Activated T-helper 17 cell treated with anti-CD3 and anti-CD28 coated beads, Interleukin-2, amount 50 U/mL, for 72 hours (primary cell): ENCODE measurements around the gene ZNF407. TPM values are rescaled to one million over a fixed set of nuclear protein-coding genes. Genes with fewer than 3 reads are reported as not detected.
A peak's percentile ranks its signal among the peaks of the same experiment; 100 is the strongest.

Experiments used
- ATAC-seq: fragments of 150-1000 bp; cut with Tn5 transposase; replicated peaks from 2 replicates; pipeline ENCODE4 v1.10.0; 2021; ENCODE audit warnings: mild to moderate bottlenecking, moderate library complexity
- H3K27ac Mint-ChIP-seq: one replicate; pipeline ENCODE4 v1.8.0; 2022; ENCODE audit warnings: mixed read lengths
- H3K27me3 Mint-ChIP-seq: one replicate; pipeline ENCODE4 v1.8.0; 2022; ENCODE audit warnings: mixed read lengths
- H3K36me3 Mint-ChIP-seq: one replicate; pipeline ENCODE4 v1.8.0; 2022; ENCODE audit warnings: low read depth, mild to moderate bottlenecking, mixed read lengths
- H3K4me1 Mint-ChIP-seq: one replicate; pipeline ENCODE4 v1.8.0; 2022; ENCODE audit warnings: mixed read lengths
- H3K4me3 Mint-ChIP-seq: one replicate; pipeline ENCODE4 v1.8.0; 2022; ENCODE audit warnings: mild to moderate bottlenecking, mixed read lengths
- H3K9me3 Mint-ChIP-seq: one replicate; pipeline ENCODE4 v1.8.0; 2022; ENCODE audit warnings: mixed read lengths
- total RNA-seq, 2 donors: library from RNA; stranded (reverse); gene quantifications; one replicate each; pipeline ENCODE4 v1.2.3, GENCODE V29; 2022

ZNF407 gene
- total RNA-seq, 2 donors from 2014 or later, result 17.9 to 22.5 TPM

DNA sequence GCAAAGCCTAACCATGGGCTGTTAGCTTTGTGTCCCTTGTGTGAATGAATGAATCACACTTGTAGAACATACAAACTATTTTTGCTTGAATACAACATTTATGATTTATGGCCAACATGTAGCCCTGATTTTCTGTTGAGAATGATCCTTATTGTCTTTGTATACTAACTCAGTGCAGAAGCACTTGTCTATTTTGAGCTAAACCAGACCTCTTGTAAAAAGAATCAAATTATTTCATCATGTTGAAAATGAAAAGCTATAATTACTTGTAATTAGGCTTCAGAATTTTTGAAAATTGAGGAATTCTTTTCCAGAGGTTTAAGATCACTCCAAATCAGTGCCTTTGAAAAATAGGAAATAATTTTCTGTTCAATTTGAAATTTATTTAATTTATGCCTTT is 85.9 kb downstream of the ZNF407 start:
- Mint-ChIP-seq H3K9me3 (no peaks in the 10 kb centered on the region), H3K27me3 (no peaks in the 10 kb centered on the region), H3K27ac (no peak overlapping the region), H3K4me3 (no peak overlapping the region), H3K36me3 (peaks cover 39% of the 10 kb centered on the region), H3K4me1 (peaks cover 16% of the 10 kb centered on the region)
- ATAC-seq, result no peak

DNA sequence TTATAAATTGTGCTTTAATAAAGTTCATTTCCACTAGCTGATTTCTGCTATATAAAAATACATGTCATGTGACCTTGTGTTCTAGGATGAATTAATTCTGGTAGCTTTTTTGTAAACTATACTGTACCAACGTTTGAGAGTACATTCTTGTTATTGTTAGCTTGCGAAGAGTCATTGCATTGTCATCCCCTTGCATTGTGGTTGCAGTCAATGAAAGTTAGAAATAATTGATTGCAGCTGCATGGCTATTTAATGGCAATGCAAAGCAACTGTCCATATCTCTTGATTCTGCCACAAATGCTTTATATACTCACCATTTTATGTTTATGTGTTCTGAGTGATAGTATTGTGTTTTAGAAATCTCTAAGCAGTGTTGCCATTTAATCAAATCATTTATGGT is 91.6 kb downstream of the ZNF407 start:
- Mint-ChIP-seq H3K9me3 (no peaks in the 10 kb centered on the region), H3K27ac (no peak overlapping the region), H3K36me3 (peaks cover 35% of the 10 kb centered on the region), H3K4me1 (peaks cover 11% of the 10 kb centered on the region), H3K27me3 (no peaks in the 10 kb centered on the region), H3K4me3 (no peak overlapping the region)
- ATAC-seq, result no peak

DNA sequence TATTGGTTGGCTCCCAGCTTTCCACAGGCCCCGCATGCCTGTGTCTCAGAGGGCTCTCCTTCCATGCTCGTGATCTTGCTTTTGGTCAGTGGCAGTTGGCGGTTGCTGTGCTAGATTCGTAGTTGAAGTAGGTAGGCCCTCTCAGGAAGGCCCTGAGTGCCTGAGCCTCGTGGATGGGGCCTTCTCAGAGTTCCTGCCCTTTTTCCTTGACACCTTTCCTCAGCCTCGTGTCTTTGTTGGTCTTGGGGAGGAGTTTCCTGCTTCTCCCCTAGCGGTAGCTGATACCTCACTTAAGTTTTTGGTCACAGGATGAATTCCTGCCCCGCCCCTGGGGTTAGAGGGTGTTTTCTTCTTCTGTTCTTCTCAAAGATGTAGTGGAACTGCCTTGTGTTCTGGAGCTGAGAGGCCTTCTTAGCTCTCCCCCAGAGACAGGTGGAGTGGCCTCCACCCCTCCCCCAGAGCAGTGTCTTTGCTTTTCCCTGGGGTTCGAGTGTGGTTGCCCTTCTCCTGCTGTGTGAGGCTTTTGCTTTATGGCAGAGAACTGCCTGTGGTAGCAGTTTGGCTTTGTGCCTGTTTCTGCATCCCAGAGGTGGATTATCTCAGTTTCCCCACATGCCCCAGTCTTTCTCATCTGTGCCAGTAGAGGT is 94.8 kb downstream of the ZNF407 start:
- ATAC-seq, result no peak
- H3K27me3 Mint-ChIP-seq, result no peaks in the 10 kb centered on the region
- no peaks in the 10 kb centered on the region for H3K9me3 Mint-ChIP-seq
- peaks cover 11% of the 10 kb centered on the region for H3K4me1 Mint-ChIP-seq
- peaks cover 15% of the 10 kb centered on the region for H3K36me3 Mint-ChIP-seq
- H3K4me3 Mint-ChIP-seq, result no peak overlapping the region
- peak overlapping the region; percentile 17 for H3K27ac Mint-ChIP-seq

DNA sequence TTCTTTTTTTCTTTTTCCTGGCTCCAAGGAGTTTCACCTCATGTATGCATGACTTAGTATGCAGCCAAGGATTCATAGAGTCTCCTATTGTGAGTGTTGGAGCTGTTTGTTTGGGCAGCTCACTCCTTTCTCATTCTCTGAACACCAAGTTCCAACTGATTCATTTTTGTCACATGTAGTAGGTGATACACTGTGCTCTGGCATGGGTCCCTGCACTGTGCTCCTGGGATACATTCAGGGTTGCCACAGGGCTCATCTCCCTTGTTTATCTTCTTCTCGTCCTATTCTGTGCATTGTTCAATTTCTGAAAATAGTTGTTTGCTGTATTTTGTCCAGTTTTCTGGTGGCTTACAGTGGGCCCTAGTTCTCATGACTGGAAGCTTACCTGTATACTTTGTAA is 96.8 kb downstream of the ZNF407 start:
- Mint-ChIP-seq H3K9me3 (no peaks in the 10 kb centered on the region), H3K4me3 (no peak overlapping the region), H3K4me1 (peaks cover 11% of the 10 kb centered on the region), H3K36me3 (peaks cover 10% of the 10 kb centered on the region), H3K27ac (no peak overlapping the region), H3K27me3 (no peaks in the 10 kb centered on the region)
- no peak for ATAC-seq

DNA sequence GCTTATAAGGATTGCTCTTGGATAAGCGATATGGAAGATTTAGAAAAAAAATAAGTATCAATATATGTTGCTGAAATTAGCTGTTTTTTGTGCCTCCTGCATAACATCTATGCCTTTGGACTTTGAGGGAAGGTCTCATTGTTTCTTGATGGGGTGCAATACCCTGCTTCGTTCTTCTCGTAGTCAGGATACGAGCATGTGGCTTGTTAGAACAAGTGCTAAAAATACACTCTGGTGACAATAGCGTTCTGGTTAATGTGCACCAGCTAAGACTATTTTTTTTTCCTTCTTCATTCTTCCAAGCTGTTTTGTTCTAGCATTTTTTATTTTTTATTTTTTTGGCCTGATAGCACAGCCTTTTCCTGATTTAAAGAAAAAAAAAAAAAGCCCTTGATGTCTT is 97.5 kb downstream of the ZNF407 start:
- no peaks in the 10 kb centered on the region for H3K27me3 Mint-ChIP-seq

DNA sequence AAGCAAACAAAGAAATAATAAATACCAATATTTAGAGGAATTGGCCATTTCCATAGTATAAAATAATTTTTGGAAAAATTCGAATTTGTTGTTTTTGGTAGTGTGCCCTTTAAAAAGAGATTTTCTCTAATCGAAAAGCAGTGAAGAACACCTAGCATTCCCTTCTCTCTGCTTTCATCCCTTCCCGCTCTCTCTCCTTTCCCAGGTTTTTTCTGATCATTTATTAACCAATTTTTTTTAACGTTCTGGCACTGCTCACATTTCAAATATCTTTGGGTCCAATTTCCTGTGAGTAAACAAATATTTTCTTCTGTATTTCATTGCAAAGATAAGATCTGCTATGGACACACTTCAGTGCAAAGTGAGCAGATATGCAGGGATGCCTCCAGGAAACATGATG is 101.2 kb downstream of the ZNF407 start:
- no peaks in the 10 kb centered on the region for H3K4me1 Mint-ChIP-seq
- peak overlapping the region; percentile 57 for H3K27ac Mint-ChIP-seq

More for the DNA sequence above, 97.5 kb downstream of the ZNF407 start:
- no peak overlapping the region for H3K27ac Mint-ChIP-seq
- peaks cover 11% of the 10 kb centered on the region for H3K4me1 Mint-ChIP-seq
- H3K4me3 Mint-ChIP-seq, result no peak overlapping the region
- no peaks in the 10 kb centered on the region for H3K9me3 Mint-ChIP-seq
- ATAC-seq, result no peak
- H3K36me3 Mint-ChIP-seq, result peaks cover 10% of the 10 kb centered on the region

DNA sequence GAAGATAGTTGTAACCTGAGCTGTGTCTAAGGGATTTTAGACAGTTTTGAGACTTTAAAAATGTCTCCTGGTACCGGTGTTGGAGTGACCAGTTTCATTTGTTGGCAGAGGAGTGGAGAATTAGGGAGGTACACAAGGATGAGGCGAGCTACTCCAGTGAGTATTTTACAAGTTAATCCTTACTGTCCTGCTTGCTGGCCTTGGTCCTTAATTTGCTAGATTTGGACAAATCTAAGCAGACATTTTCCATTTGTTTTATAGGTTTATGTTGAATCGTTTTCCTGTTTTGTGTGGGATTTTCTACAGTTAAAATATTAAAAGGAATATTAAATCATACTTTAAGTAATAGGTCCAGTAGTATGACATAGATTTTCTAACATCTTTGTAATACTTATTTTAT is 101.8 kb downstream of the ZNF407 start:
- Mint-ChIP-seq H3K27me3 (no peaks in the 10 kb centered on the region), H3K27ac (peak overlapping the region; percentile 57), H3K4me1 (no peaks in the 10 kb centered on the region), H3K9me3 (no peaks in the 10 kb centered on the region), H3K4me3 (no peak overlapping the region), H3K36me3 (peaks cover 9% of the 10 kb centered on the region)
- no peak for ATAC-seq

More for the DNA sequence above, 101.2 kb downstream of the ZNF407 start:
- Mint-ChIP-seq H3K4me3 (no peak overlapping the region), H3K36me3 (peaks cover 10% of the 10 kb centered on the region), H3K27me3 (no peaks in the 10 kb centered on the region), H3K9me3 (no peaks in the 10 kb centered on the region)
- no peak for ATAC-seq

DNA sequence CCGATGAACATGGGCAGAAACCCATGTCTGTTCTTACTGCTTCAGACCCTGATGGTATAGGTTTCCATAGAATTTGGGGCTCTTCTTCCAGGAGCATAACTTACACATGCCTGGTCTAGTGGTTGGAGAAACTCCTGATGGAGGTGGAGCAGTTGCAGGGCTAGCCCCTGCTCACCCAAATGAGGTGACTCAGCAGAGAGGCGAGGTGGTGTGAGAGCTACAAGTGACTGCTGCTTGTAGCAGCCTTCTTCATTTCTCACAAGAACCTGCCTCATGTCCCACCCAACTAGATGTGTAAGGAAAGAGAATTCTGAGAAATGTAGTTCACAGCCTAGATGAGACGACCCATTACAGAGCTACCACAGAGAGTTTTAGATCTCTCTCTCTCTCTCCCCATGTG is 105.3 kb downstream of the ZNF407 start:
- Mint-ChIP-seq H3K4me3 (no peak overlapping the region), H3K36me3 (peaks cover 15% of the 10 kb centered on the region), H3K27ac (no peak overlapping the region), H3K4me1 (no peaks in the 10 kb centered on the region), H3K27me3 (no peaks in the 10 kb centered on the region), H3K9me3 (no peaks in the 10 kb centered on the region)
- no peak for ATAC-seq

DNA sequence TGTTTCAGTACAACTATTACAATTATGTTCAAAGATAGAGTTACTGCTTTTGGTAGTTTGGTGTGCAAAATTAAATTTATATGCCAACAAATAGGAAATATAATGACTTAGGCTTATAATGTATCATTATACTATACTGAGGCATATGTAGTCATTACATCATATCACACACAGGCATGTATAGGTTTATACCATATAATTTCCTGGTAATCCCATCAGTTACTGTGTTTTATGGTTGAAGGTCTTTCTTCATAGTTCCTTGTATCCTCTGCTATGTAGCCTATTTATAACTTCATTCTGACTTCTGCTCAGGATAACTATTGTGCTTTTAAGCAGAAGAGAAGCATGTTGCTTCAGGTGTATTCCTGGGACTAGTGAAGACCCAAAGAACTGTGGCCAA is 110.5 kb downstream of the ZNF407 start:
- no peak for ATAC-seq
- no peak overlapping the region for H3K27ac Mint-ChIP-seq
- peaks cover 10% of the 10 kb centered on the region for H3K36me3 Mint-ChIP-seq
- H3K9me3 Mint-ChIP-seq, result no peaks in the 10 kb centered on the region
- H3K4me1 Mint-ChIP-seq, result no peaks in the 10 kb centered on the region
- no peak overlapping the region for H3K4me3 Mint-ChIP-seq
- no peaks in the 10 kb centered on the region for H3K27me3 Mint-ChIP-seq

DNA sequence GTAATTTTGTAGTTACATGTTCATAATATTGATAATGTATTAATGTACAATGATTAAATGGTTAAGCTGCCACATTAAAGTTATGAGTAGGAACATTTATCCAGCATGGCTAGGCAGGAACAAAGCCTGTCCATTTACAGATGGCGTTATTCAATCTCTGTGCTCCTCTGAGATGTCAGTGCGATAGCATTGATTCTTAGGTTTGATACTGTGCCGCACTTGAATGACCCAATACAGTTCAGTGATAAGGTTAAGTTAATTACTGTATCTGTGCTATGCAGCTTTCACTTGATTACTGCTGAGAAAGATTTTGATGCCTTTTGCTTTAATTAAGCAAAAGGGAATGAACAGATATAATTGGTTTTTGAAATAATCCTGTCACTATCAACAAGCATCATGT is 111.8 kb downstream of the ZNF407 start:
- Mint-ChIP-seq H3K4me3 (no peak overlapping the region), H3K27me3 (no peaks in the 10 kb centered on the region), H3K4me1 (no peaks in the 10 kb centered on the region), H3K9me3 (no peaks in the 10 kb centered on the region), H3K36me3 (peaks cover 5% of the 10 kb centered on the region), H3K27ac (no peak overlapping the region)
- ATAC-seq, result no peak

DNA sequence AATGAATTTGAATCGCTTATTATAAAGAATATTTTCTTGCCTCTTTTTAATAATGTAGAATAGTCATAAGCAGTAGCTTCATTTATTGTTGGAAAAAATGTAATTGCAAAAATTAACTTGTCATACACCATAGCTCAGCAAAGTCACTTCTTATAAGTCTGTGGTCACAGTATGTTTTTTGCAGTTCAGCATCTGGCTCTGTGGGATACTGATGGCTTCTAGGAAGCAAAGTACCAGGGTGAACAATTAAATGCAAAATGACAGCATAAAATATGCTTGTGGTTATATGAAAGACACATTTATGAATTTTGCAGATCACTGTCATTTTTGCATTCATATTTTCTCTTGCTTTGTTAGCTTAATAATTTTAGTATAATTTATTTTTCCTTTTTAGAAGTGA is 116.5 kb downstream of the ZNF407 start:
- no peak overlapping the region for H3K27ac Mint-ChIP-seq

DNA sequence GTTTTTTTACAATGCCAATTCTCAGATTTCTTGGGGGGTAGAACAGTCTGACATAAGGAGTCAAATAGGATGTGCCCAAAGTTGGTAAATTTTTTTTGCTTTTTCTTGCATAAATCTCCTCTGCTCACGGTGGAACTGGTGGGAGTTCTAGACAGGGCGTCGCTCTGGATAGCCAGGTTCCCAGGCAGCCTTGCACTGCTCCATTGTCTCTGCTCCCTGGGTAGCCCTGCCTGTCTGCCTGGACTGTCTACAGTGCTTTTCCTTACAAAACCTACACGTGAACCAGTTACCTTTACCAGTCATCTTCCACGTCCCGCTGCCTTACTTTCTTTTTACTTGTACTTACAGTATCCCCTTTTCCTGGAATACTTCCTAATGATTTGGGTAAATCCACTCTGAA is 117.1 kb downstream of the ZNF407 start:
- no peak for ATAC-seq
- Mint-ChIP-seq H3K4me1 (peaks cover 11% of the 10 kb centered on the region), H3K9me3 (no peaks in the 10 kb centered on the region), H3K4me3 (no peak overlapping the region), H3K27ac (peak overlapping the region; percentile 17), H3K36me3 (peaks cover 11% of the 10 kb centered on the region), H3K27me3 (no peaks in the 10 kb centered on the region)

More for the DNA sequence above, 116.5 kb downstream of the ZNF407 start:
- H3K27me3 Mint-ChIP-seq, result no peaks in the 10 kb centered on the region
- H3K36me3 Mint-ChIP-seq, result peaks cover 11% of the 10 kb centered on the region
- ATAC-seq, result no peak
- H3K4me1 Mint-ChIP-seq, result peaks cover 11% of the 10 kb centered on the region
- H3K4me3 Mint-ChIP-seq, result no peak overlapping the region
- no peaks in the 10 kb centered on the region for H3K9me3 Mint-ChIP-seq

DNA sequence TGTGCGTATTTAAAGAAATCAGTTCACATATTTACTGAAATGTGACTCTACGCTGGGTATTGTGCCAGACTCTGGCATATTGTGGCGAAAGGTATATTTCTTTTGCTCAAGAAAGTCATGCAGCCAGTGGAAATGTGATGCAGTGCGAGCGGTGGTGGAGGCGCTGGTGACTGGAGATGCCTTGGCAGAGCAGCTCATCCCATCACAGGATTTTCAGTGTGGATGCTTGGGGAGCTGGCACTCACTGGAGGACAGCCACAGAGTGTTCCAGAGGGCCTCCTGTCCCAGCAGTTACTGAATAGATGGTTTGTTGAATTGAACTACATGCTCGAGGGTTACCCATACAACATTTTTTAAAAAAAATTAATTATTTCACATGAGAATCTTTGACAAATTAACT is 117.6 kb downstream of the ZNF407 start:
- no peak for ATAC-seq
- H3K27me3 Mint-ChIP-seq, result no peaks in the 10 kb centered on the region
- peaks cover 11% of the 10 kb centered on the region for H3K4me1 Mint-ChIP-seq
- no peaks in the 10 kb centered on the region for H3K9me3 Mint-ChIP-seq
- peaks cover 11% of the 10 kb centered on the region for H3K36me3 Mint-ChIP-seq
- no peak overlapping the region for H3K4me3 Mint-ChIP-seq
- peak overlapping the region; percentile 17 for H3K27ac Mint-ChIP-seq

DNA sequence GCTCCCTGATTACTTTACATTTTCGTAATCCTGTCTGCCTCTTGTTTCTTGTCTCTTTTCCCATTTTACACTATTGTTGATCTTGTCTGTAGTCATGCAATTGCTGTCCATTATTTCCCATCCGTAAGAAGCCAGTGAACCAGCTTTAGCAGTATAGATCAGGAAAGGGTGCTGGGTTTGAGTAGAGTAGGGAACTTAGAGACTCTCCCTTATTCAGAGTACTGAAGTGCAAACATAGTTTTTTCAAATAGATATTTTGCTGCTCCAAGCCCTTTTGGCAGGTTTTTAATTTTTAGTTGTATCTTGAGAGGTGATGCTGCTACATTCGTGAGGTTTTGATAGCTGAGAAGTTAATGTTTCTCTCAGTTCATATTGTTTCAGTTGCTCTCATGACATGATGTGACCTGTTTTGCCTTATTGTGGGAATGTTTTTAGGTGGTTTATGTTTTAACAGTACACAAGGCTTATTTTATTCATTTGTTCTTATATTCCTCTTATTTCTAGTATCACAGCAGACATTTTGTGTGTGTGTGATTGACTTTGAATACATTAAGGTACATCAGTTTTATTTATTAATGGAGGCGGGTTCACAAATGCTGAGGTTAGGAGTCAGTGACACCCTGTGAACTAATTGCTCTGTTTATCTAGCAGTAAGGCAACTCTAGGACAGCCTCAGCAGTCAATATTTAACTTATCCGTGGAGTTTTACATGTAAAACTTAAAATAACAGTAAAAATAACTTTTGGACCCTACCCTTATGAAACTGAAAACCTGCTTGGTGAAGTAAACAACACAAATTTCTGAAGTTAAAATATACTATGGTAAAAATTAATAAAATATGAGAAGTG is 118.4 kb downstream of the ZNF407 start:
- no peaks in the 10 kb centered on the region for H3K9me3 Mint-ChIP-seq
- H3K4me1 Mint-ChIP-seq, result peaks cover 11% of the 10 kb centered on the region
- no peak overlapping the region for H3K4me3 Mint-ChIP-seq
- H3K36me3 Mint-ChIP-seq, result peaks cover 11% of the 10 kb centered on the region
- ATAC-seq, result no peak
- no peak overlapping the region for H3K27ac Mint-ChIP-seq
- H3K27me3 Mint-ChIP-seq, result no peaks in the 10 kb centered on the region

DNA sequence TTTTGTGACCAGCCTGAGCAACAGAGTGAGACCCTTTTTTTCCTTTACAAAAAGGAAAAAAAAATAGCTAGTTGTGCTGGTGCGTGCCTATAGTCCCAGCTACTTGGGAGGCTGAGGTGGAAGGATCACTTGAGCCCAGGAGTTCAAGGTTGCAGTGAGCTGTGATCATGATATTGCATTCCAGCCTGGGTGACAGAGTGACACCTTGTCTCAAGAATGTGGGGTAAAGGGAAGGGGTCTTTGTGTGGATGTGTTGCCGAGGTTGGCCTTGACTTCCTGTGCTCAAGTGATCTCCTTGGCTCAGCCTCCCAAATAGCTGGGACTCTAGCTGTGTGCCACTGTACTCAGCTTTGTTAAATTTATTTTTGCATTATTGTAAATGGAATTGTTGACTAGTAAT is 120.6 kb downstream of the ZNF407 start:
- Mint-ChIP-seq H3K4me3 (no peak overlapping the region), H3K36me3 (peaks cover 11% of the 10 kb centered on the region), H3K9me3 (no peaks in the 10 kb centered on the region), H3K27ac (no peak overlapping the region), H3K4me1 (peaks cover 15% of the 10 kb centered on the region), H3K27me3 (no peaks in the 10 kb centered on the region)
- no peak for ATAC-seq
